ENCODE measurements around the gene PAQR6.

PAQR6 gene

DNA sequence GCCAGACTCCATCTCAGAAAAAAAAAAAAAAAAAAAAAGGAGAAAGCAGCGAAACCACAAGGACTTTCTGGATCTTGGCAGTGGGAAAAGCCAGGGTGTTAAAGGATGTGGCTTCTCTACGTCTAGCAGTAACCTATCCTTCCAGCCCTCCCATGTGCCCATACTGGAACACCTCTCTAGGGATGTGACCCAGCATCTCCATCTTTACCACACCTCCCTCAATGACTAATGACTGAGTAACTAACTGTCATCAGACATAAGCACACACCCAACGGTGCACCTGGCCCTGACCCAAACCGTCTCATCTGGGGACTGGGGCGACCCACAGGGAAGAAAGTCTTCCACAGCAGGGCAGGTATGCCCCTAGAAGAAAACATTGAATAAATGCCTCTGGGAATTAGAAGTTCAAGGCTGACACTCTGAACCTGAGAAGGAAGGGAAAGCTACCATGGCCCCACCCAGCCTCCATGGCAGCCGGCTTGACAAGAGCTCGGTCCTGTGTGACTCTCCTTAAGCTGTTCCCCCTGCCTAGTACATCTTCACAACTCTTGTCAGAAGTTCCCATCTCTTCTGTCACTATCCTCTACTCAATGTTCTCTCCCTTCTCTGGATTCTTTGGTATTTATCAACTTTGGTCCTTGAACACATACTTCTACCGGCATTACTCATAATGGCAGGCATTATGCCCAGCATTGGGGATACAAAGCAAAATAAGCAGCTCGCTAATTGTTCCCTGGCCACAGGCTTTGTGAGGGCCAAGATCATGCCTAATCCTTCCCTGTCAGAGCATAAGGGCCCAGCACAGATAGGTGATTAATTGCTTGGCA lies 14.8 kb upstream of the PAQR6 start:
- no peak for DNase-seq

DNA sequence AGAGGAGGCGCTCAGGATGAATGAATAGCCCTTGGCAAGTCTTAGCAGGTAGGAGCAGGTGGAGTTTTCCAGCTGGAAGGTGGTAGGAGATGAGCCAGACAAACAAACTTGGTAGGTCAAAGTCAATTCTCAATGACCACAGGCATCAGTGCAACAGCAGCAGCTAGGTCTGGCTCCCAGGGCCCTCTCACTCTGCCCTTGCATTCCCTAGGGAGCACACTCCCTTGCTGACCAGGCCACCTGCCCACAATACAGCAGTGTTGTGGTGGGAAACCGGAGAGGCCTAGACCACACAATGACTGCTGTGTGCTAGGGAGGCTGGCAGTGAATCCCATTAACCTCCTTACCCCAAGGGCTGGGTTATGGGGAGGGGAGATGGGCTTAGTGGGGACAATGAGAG lies 13.0 kb upstream of the PAQR6 start:
- DNase-seq: no peak

DNA sequence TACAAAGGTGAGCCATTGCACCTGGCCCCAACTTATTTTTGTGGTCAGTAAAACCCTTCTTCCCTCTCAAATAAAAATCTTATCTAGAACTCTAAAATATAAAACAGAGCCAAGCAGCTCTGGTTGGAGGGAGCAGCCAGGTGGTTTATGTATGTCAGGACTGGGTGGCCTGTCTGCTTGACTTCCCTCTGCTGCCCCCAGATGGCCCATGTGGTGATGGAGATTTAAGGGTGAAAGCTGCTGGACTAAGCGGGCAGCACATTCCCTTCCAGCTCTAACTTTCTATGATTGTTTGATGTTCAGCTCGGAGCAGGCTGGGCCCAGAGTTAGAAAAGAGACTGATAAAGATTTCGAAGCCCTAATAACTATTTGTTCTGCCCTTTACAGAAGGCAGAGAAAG lies 11.9 kb upstream of the PAQR6 start:
- no peak for DNase-seq

DNA sequence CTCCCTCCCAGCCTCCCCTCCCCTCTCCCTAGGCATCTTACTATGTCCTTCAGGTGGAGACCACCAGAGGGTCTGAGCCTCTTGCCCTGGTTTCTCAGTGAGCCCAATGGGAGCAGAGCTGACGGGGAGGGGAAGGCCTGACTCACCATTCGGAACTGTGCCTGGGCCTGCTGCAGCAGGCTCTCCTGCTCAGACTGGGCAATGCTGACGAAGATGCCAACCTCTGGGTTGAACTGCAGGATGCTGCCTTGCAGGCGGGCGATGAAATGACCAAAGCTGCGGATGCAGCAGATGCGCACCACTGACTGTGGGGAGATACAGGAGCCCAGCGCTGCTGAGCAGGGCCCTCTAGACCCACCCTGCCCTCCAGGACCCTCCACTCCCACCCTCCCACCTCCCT lies 11.0 kb upstream of the PAQR6 start:
- no peak for DNase-seq

DNA sequence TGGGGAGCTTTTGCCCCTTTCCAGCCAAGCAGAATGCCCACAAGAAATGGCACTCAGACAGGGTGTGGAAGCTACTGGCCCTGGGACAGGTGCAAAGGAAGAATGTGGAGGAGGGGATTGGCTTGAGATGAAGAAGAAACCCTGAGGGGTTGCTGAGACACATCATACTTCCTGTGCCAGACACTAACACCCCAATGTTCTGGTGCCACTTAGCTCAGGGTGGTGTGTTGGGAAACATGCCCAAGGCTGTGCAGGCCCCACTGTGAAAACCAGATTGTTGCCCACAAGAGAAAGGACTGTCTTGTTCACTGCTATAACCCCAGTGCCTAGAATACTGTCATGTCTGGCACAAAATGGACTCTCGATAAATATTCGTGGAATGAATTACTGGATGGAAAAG lies 9.9 kb upstream of the PAQR6 start:
- DNase-seq: no peak

- DNase-seq: no peak
These were observed 5.8 kb upstream of the PAQR6 start for GRCh38 chr1:156253634-156254033.

GRCh38 chr1:156251527-156251926 lies 3.7 kb upstream of the PAQR6 start:
- no peak for DNase-seq

DNA sequence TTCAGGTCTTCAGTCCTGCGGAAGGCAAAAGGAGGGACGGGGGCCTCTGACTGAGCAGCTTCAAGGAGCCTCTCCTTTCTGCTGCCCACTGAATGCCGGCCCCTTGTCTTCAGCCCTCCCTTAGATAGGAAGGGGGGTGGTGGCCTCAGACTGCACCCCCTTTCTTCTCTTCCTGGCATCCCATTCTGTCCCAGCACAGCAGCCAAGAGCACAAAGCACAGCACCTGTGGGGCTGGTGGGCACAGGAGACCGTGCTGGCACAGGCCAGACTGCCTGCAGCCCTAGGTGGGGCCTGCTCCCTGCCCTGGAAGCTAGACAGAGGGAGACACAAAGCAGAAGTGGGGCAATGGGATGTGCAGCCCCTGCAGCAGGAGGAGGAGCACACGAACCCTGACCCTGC lies 1.7 kb upstream of the PAQR6 start:
- DNase-seq: no peak

DNA sequence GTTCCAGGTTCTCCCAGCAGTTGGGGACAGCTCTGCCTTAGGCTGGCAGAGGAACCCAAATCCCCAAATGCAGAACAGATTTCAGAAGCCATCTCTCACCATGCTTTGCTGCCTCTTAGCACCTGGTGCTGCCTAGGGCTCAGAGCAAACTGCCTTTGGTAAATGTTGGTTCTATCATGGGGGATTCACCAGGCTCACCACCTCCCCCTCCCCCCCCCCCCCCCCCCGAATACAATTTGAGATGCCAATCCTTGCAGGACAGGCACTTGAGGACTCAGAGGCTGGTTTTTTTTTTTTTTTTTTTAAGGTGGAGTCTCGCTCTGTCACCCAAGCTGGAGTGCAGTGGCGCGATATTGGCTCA lies 447 bp upstream of the PAQR6 start:
- no peak for DNase-seq

- no peak for DNase-seq
These were observed 936 bp downstream of the PAQR6 start for GRCh38 chr1:156246781-156247459.

DNA sequence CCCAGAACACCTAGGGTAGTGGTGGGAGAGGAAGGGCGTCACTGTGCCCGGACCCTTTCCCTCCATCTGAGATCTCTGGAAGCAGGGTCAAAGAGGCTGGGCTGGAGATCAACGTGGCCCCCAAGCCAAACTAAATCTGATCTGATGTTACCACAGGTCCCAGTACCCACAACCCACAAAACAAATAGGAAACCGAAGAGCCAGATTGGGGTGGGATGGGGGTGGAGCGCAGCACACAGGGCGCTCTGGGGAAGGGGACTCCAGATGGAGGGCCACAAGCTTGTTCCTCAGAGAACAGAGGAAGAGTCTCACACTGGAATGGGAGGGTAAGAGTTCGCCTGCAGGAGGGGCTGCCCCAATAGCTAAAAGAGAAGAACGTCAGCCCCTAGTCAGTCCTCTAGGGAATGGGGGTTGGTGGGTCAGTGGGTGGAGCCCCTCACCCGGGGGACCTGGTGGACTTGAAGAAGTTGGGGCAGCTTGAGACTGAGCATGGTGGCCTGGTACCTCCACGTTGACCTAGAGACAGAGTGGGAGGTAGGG lies 1.5 kb downstream of the PAQR6 start:
- DNase-seq: no peak

DNA sequence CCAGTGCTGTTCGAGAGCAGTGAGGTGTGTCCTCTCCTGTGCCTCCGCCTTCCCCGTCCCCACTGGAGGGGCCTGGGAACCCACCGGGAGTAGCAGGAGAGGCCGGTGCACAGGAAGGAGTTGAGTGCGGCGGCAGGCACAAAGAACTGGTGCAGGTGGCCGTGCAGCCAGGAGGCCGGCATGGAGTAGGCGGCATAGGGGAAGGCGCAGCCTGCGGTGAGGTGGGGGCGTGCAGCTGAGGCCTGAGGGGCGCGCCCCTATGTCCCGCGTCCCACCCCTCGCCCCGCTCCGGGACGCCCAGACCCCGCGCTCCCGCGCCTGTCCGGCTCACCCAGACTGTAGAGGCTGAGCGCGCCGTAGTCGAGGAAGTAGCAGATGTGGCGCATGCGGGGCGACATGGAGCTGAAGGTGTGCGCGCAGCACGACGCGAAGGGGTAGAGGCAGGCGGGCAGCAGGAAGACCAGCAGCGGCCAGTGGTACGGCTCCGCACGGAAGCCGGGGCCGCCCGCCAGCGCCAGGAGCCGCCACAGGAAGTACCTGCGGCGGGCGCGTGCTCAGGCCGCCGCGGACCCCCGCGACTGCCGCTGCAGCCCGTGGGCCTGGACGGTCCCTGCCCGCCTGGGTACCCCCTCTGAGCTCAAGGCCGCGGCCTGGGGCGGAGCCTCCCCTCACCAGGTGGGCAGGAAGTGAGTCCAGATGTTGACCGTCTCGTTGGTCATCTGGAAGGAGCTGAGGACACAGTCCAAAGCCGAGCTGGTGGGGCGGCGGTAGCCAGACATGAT lies 2.2 kb downstream of the PAQR6 start:
- no peak for DNase-seq

DNA sequence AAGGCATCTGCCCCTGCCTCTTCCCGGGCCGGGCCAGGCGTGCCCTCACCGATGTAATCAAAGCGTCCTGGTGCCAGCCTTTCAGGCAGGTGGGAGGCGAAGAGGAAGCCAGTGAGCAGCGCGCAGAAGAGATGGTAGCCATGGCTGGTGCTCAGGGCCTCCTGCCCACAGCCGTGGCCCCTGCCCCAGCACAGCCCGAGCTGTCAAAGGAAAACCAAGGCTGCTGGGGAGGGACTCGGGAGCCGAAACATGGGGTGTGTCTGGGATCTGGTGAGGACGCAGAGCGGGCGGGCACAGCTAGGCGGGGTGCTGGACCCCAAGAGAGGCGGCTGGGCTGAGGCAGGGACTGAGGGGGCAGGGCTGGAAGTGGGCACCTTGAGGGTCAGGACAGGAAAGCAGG lies 3.1 kb downstream of the PAQR6 start:
- no peak for DNase-seq

GRCh38 chr1:156244126-156244525 lies 3.7 kb downstream of the PAQR6 start:
- no peak for DNase-seq

- no peak for DNase-seq
These were observed 5.1 kb downstream of the PAQR6 start for GRCh38 chr1:156242738-156243137.

GRCh38 chr1:156241926-156242325 lies 5.9 kb downstream of the PAQR6 start, which contains the start of gene BGLAP:
TSS of gene BGLAP (plus strand) at chr1:156242184. CDS start at chr1:156242232, 48 bp downstream.
- DNase-seq: no peak

DNA sequence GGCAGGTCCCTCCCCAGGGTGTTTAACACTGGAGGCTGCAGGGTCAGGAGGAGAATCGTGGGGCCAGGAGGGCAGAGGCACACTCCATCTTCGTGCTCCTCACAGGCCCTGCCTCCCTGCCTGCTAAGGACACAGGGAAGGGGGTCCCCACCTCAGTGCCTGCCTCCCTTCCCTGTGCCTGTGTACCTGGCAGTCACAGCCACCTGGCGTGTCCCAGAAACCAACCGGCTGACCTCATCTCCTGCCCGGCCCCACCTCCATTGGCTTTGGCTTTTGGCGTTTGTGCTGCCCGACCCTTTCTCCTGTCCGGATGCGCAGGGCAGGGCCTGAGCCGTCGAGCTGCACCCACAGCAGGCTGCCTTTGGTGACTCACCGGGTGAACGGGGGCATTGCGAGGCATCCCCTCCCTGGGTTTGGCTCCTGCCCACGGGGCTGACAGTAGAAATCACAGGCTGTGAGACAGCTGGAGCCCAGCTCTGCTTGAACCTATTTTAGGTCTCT lies 6.5 kb downstream of the PAQR6 start:
- no peak for DNase-seq

DNA sequence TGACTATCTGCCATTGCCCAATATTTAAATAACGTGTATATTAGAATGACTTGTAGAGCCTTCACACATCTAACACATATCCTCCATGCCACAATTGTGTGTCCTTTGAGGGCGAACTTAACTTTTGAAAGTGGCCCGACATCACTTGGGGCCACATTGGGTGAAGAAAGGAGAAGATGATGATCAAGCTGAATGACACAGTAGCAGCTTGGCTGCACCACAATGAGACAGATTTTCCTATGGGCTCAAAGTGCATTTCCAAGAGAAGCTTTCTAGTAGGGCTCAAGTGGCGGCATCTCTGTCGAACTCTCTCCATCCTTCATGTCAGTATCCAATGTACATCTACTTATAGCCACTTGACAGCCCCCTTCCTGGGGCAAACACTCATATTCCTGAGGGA lies 9.6 kb downstream of the PAQR6 start:
- no peak for DNase-seq

GRCh38 chr1:156236164-156236563 lies 11.7 kb downstream of the PAQR6 start:
- no peak for DNase-seq

- DNase-seq: no peak
These were observed 14.3 kb downstream of the PAQR6 start for GRCh38 chr1:156233426-156234127.

- no peak for DNase-seq
These were observed 15.5 kb downstream of the PAQR6 start for GRCh38 chr1:156232201-156232894.

DNA sequence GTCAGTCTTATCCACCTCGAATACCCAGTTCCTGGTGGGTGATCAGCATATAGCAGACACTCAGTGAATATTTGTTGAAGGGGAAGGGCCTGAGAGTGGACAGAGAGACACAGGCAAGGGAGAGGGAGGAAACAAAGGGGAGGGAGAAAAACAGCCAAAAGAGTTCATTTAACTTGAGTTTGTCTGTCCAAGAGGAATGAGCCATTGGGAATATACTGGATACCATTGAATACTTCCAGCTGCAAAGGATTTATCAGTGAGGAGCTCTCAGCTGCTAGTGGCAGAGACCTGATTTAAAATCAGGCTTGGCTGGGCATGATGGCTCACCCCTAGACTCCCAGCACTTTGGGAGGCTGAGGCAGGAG lies 17.4 kb downstream of the PAQR6 start:
- DNase-seq: no peak

Data from activated CD4-positive, CD25-positive, alpha-beta regulatory T cell (primary cell).